ENCODE data around the gene DPM3. TPM values are rescaled to one million over a fixed set of nuclear protein-coding genes. Genes with fewer than 3 reads are reported as not detected.

The DPM3 gene
- total and polyA plus RNA-seq, 2 of the 13 experiments (the other 11 are each of a cell fraction or from before 2014, with no cell fraction given) = 23.2 to 53.4 TPM

DNA sequence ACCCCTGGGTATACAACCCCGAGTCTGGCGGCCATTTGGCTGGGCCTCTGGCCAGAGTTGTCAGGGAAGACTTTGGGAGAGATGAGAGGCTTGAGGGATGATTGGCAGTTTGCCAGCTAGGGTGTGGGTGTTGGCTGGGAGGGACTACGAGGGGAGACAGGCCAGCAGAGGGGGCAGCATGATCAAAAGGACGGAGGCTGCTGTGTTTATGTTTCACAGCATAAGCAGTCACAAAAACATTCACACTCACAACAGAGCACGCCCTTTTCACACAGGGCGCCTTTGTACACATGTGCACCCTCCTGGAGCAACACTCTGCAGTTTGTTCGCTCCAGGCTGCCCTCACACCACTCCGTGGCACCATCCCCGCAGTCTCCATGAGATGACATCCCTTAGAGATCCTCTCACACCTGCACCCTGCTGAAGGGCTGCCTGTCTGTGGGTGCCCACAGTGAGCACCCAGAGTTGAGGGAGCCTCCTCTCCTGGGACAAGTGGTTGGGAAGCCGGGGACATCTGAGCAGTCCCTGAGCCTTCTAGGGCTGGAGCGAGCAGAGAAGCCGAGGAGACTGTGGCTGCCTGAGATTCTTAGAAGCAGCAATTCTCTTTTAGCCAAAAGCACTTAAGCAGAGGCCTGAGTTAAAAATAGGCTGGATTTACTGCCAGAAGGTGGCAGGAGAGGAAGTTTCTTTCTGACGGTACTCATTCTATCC is 46.3 kb downstream of the DPM3 start (continued):
- TF ChIP-seq, protein P1, sequence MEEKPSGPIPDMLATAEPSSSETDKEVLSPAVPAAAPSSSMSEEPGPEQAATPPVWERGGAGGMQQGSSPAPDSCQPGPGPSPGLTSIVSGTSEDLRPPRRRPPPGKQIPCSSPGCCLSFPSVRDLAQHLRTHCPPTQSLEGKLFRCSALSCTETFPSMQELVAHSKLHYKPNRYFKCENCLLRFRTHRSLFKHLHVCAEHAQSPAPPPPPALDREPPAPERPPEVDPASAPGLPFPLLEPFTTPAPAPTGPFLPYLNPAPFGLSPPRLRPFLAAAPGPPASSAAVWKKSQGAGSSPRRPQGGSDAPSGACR (CRISPR knock-in tag; IDR thresholded peaks at IDR 0.05) = no peak
- TF ChIP-seq SOX13 (IDR thresholded peaks at IDR 0.05) = no peak
- 0 out of 4 replicates have a peak, but pooled peaks of 1 of the 2 experiments have one; percentile 6 for TF ChIP-seq SOX13 (CRISPR knock-in tag; conservative IDR thresholded peaks at IDR 0.05 in 1 of 2, IDR thresholded peaks at IDR 0.05 in 1 of 2)
- TF ChIP-seq MZF1 (CRISPR knock-in tag; IDR thresholded peaks at IDR 0.05; ENCODE audit: borderline replicate concordance) = no peak
- TF ChIP-seq HDAC1 (CRISPR knock-in tag; IDR thresholded peaks at IDR 0.05) = peak; percentile 55
- no peak for TF ChIP-seq ZNF850 (CRISPR knock-in tag; conservative IDR thresholded peaks at IDR 0.05)
- no peak for TF ChIP-seq TERF1 (CRISPR knock-in tag; IDR thresholded peaks at IDR 0.05)
- TF ChIP-seq ZFY (CRISPR knock-in tag; IDR thresholded peaks at IDR 0.05) = 0 out of 2 replicates have a peak, but pooled peaks have one; percentile 28
- no peak for TF ChIP-seq CHD2 (IDR thresholded peaks at IDR 0.05; ENCODE audit: low read depth, low read length)
- TF ChIP-seq LCORL (IDR thresholded peaks at IDR 0.05) = peak; percentile 87
- TF ChIP-seq LCORL (CRISPR knock-in tag; IDR thresholded peaks at IDR 0.05) = 0 out of 2 replicates have a peak, but pooled peaks have one; percentile 24
- TF ChIP-seq SP4 (CRISPR knock-in tag; IDR thresholded peaks at IDR 0.05) = peak; percentile 55
